ENCODE results near the gene KRT73.

GRCh38 chr12:52608826-52609630, 9.3 kb downstream of the KRT73 start:
- TF ChIP-seq RBBP5 (IDR thresholded peaks at IDR 0.05; ENCODE audit: borderline replicate concordance, low read depth, low read length) (no peak), CTCF (IDR thresholded peaks at IDR 0.05; ENCODE audit: control extremely low read depth in 1 of 3, insufficient read depth in 1 of 3, low read depth in 1 of 3, low read length in 3 of 3) (no peak), SIN3A (conservative IDR thresholded peaks at IDR 0.05 in 1 of 2, IDR thresholded peaks at IDR 0.05 in 1 of 2; ENCODE audit: low read depth in 1 of 2, low read length in 2 of 2) (no peak), USF2 (IDR thresholded peaks at IDR 0.05; ENCODE audit: low read length) (no peak), POLR2A (IDR thresholded peaks at IDR 0.05; ENCODE audit: control extremely low read depth in 1 of 2, low read depth in 2 of 2, low read length in 2 of 2) (no peak), MAX (IDR thresholded peaks at IDR 0.05) (no peak), TEAD4 (IDR thresholded peaks at IDR 0.05; ENCODE audit: low read depth, low read length) (no peak), POLR2AphosphoS5 (IDR thresholded peaks at IDR 0.05; ENCODE audit: low read depth, low read length) (no peak), TAF1 (IDR thresholded peaks at IDR 0.05; ENCODE audit: low read depth, low read length) (no peak), GTF2F1 (IDR thresholded peaks at IDR 0.05; ENCODE audit: borderline replicate concordance, low read depth, low read length) (no peak)

Measured in H1 (cell line).